ENCODE measurements around the gene F8. TPM values are rescaled to one million over a fixed set of nuclear protein-coding genes. Genes with fewer than 3 reads are reported as not detected.

F8 gene
- total RNA-seq, 5 donors from 2014 or later (not counting 1 experiment from before 2014, with no cell fraction given), result 1.3 to 3.5 (median 2.7) TPM

DNA sequence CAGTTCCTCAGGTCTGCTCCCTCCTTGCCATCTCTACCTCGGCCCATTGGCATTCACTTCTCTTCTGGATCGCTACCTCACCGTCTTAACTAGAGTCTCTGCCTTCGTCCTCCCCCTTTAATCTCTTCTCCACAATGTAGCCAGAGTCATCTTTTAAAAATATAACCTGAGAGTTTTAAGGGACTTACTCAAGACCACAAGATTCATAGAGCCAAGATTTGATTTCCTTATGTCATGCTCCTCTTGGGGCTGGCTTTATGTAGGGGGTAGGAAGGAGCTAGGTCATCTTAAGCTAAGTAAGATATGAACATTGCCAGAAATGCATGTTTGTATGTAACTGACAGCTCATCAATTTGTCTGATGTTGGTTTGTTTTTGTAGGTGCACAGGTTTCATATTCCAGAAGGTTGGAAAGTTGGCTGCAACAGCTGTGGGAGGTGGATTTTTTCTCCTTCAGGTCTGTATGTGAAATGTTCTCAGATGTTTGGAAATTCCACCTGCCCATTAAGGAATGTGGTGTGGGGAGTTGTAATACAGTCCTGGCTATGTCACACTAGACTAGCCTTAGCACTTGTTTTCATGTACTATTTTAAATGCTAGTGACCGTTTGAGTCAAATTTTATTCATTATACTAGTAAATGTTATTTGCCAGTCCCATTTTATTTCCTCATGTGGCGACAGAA is 23.7 kb upstream of the F8 start:
- peaks cover 23 to 40% (median 35%) of the 10 kb centered on the region in 3 donors for H3K4me1 Mint-ChIP-seq
- H3K27me3 Mint-ChIP-seq, result peaks cover 0 to 11% of the 10 kb centered on the region in 2 donors
- 100% methylated on average over 2 of the region's 6 CpGs for WGBS (ENCODE audit: insufficient coverage)
- ChIA-PET POLR2A (no interaction called here), CTCF (interaction anchor here in 1 of 2 donors (1.0 kb wide), 1 partner anchor 11 kb away, joined by 3 read pairs; no protein-coding TSS in a partner anchor)
- Histone ChIP-seq H3K27ac (ENCODE audit: low read length) (no peak overlapping the region), H3K27me3 (replicated peaks in 1 of 2; ENCODE audit: control insufficient read depth in 2 of 2, extremely low read depth in 1 of 2, insufficient read depth in 2 of 2, low read length in 1 of 2) (no peaks in the 10 kb centered on the region), H3K4me3 (ENCODE audit: control insufficient read depth in 1 of 2, extremely low read depth in 1 of 2, low read length in 1 of 2) (no peak overlapping the region), H3K4me1 (ENCODE audit: control insufficient read depth in 1 of 2, extremely low read depth in 1 of 2, insufficient read depth in 2 of 2, low read length in 2 of 2) (peaks cover 0 to 2% of the 10 kb centered on the region in 2 experiments), H3K9me3 (no peaks in the 10 kb centered on the region), H3K36me3 (ENCODE audit: control insufficient read depth in 2 of 2, extremely low read depth in 1 of 2, insufficient read depth in 1 of 2, low read length in 1 of 2) (peaks cover 0 to 15% of the 10 kb centered on the region in 2 donors)
- ATAC-seq (replicated peaks in 1 of 4) (no peak), DNase-seq (no peak)
- no peaks in the 10 kb centered on the region for H3K9me3 Mint-ChIP-seq
- H3K27ac Mint-ChIP-seq, result peak overlapping the region in 1 of 2 donors; percentile 46
- peaks cover 22% of the 10 kb centered on the region for H3K36me3 Mint-ChIP-seq
- H3K4me3 Mint-ChIP-seq, result no peak overlapping the region

DNA sequence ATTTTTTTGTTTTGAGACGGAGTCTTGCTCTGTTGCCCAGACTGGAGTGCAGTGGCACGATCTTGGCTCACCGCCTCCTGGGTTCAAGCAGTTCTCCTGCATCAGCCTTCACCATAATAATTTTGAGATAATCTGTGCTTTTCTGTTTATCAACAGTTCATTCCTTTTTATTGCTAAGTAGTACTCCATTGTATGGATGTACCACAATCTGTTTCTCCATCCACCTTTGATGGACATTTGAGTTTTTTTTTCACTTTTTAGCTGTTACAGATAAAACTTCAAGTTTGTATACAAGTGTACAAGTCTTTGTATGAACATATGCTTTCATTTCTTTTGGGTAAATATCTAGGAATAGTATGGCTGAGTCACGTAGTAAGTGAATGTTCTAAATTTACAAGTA is 13.2 kb upstream of the F8 start:
- no peak overlapping the region for H3K4me3 ChIP-seq (ENCODE audit: control insufficient read depth in 1 of 2, extremely low read depth in 1 of 2, low read length in 1 of 2)
- no peak overlapping the region for H3K27ac ChIP-seq (ENCODE audit: low read length)
- no peaks in the 10 kb centered on the region for H3K4me1 ChIP-seq (ENCODE audit: control insufficient read depth in 1 of 2, extremely low read depth in 1 of 2, insufficient read depth in 2 of 2, low read length in 2 of 2)
- CTCF ChIA-PET, result no interaction called here
- no peak for DNase-seq
- WGBS (ENCODE audit: insufficient coverage), result no CpG with 5 or more reads among the region's 4 CpGs
- Mint-ChIP-seq H3K4me3 (no peak overlapping the region), H3K27me3 (peaks cover 0 to 4% of the 10 kb centered on the region in 2 donors), H3K9me3 (peaks cover 0 to 4% (median 4%) of the 10 kb centered on the region in 3 donors), H3K27ac (no peak overlapping the region), H3K4me1 (peaks cover 6 to 38% (median 34%) of the 10 kb centered on the region in 3 donors), H3K36me3 (peaks cover 42% of the 10 kb centered on the region)
- H3K9me3 ChIP-seq, result peaks cover 3% of the 10 kb centered on the region
- POLR2A ChIA-PET, result no interaction called here
- peaks cover 0 to 18% of the 10 kb centered on the region in 2 donors for H3K36me3 ChIP-seq (ENCODE audit: control insufficient read depth in 2 of 2, extremely low read depth in 1 of 2, insufficient read depth in 1 of 2, low read length in 1 of 2)
- H3K27me3 ChIP-seq (replicated peaks in 1 of 2; ENCODE audit: control insufficient read depth in 2 of 2, extremely low read depth in 1 of 2, insufficient read depth in 2 of 2, low read length in 1 of 2), result no peaks in the 10 kb centered on the region
- no peak for ATAC-seq (replicated peaks in 1 of 4)

DNA sequence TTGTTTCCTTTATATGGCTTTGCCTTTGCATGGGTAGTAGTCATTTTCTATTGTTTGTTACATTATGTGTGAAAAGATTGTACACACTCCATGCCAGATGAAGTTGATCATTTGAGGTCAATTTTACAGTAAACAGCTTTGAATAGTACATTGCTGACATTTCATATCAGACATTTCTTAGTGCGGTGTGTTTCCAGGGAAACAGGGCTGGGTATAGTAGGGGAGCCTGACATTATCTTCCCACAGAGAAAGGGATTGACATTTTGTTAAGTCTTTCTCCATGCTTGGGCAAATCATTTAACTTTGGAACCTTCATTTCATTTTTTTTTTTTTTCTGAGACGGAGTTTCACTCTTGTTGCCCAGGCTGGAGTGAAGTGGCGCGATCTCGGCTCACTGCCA is 9.1 kb upstream of the F8 start:
- H3K4me1 Mint-ChIP-seq, result peaks cover 23 to 34% (median 34%) of the 10 kb centered on the region in 3 donors
- Histone ChIP-seq H3K36me3 (ENCODE audit: control insufficient read depth in 2 of 2, extremely low read depth in 1 of 2, insufficient read depth in 1 of 2, low read length in 1 of 2) (peaks cover 0 to 16% of the 10 kb centered on the region in 2 donors), H3K4me1 (ENCODE audit: control insufficient read depth in 1 of 2, extremely low read depth in 1 of 2, insufficient read depth in 2 of 2, low read length in 2 of 2) (peaks cover 0 to 7% of the 10 kb centered on the region in 2 experiments), H3K27ac (ENCODE audit: low read length) (no peak overlapping the region), H3K4me3 (ENCODE audit: control insufficient read depth in 1 of 2, extremely low read depth in 1 of 2, low read length in 1 of 2) (no peak overlapping the region), H3K9me3 (peaks cover 3% of the 10 kb centered on the region), H3K27me3 (replicated peaks in 1 of 2; ENCODE audit: control insufficient read depth in 2 of 2, extremely low read depth in 1 of 2, insufficient read depth in 2 of 2, low read length in 1 of 2) (no peaks in the 10 kb centered on the region)
- WGBS (ENCODE audit: insufficient coverage), result no CpG with 5 or more reads among the region's 5 CpGs
- DNase-seq, result no peak
- no peak overlapping the region for H3K4me3 Mint-ChIP-seq
- CTCF ChIA-PET, result interaction anchor here in 1 of 2 donors (0.7 kb wide), 1 partner anchor 13 kb away, joined by 6 read pairs; no protein-coding TSS in a partner anchor
- peaks cover 20% of the 10 kb centered on the region for H3K36me3 Mint-ChIP-seq
- H3K9me3 Mint-ChIP-seq, result peaks cover 0 to 4% (median 4%) of the 10 kb centered on the region in 3 donors
- H3K27ac Mint-ChIP-seq, result no peak overlapping the region
- no peak for ATAC-seq (replicated peaks in 1 of 4)
- H3K27me3 Mint-ChIP-seq, result peaks cover 0 to 4% of the 10 kb centered on the region in 2 donors
- POLR2A ChIA-PET, result no interaction called here

DNA sequence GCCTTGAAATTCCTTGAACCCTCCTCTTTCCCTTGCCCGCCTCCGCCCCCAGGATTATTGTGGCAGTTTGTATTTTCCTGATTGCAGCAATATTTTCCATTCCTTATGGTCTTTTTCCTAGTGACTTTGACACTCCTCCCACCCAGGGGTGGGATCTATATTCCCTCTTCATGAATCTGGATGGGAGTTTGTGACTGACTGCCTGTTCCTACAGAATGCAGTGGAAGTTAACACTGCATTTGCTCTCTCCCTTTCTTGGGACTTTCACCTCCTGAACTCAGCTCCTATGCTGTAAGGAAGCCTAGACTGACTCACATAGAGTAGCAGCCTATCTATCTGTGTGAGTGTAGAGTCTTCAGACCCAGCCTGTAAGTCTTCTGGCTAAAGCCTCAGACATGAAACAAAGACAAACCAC is 6.4 kb upstream of the F8 start:
- H3K4me3 ChIP-seq (ENCODE audit: control insufficient read depth in 1 of 2, extremely low read depth in 1 of 2, low read length in 1 of 2), result no peak overlapping the region
- H3K27ac ChIP-seq (ENCODE audit: low read length), result no peak overlapping the region
- no peaks in the 10 kb centered on the region for H3K9me3 ChIP-seq
- DNase-seq (no peak), ATAC-seq (replicated peaks in 1 of 4) (no peak)
- H3K36me3 Mint-ChIP-seq, result no peaks in the 10 kb centered on the region
- no peaks in the 10 kb centered on the region for H3K9me3 Mint-ChIP-seq
- ChIA-PET POLR2A (no interaction called here), CTCF (no interaction called here)
- peak overlapping the region in 1 of 2 donors; percentile 36 for H3K27ac Mint-ChIP-seq
- H3K27me3 Mint-ChIP-seq, result peaks cover 0 to 10% of the 10 kb centered on the region in 2 donors
- WGBS (ENCODE audit: insufficient coverage), result no CpG with 5 or more reads among the region's 2 CpGs
- H3K27me3 ChIP-seq (replicated peaks in 1 of 2; ENCODE audit: control insufficient read depth in 2 of 2, extremely low read depth in 1 of 2, insufficient read depth in 2 of 2, low read length in 1 of 2), result no peaks in the 10 kb centered on the region
- peaks cover 23 to 31% (median 28%) of the 10 kb centered on the region in 3 donors for H3K4me1 Mint-ChIP-seq
- H3K4me3 Mint-ChIP-seq, result peak overlapping the region in 2 of 3 donors; percentile 12 to 58
- no peaks in the 10 kb centered on the region for H3K36me3 ChIP-seq (ENCODE audit: control insufficient read depth in 2 of 2, extremely low read depth in 1 of 2, insufficient read depth in 1 of 2, low read length in 1 of 2)
- H3K4me1 ChIP-seq (ENCODE audit: control insufficient read depth in 1 of 2, extremely low read depth in 1 of 2, insufficient read depth in 2 of 2, low read length in 2 of 2), result peaks cover 0 to 7% of the 10 kb centered on the region in 2 experiments

DNA sequence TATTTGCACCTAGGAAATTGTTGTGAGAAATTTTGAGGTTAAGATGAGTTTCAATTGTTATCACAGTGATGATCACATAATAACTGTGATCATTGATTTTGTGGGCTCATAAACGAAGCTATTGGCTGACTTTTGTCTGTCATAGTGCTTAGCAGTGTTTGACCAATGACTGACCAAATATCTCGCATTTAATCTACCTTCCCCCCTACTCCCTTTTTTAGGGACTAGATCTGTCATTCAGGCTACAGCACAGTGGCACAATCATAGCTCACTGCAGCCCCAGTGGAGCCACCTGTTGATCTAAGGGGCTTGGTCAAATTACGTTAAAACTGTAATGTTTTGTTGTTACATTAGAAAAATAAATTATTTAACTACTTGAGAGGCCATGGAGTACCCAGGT is 5.6 kb upstream of the F8 start:
- Histone ChIP-seq H3K36me3 (ENCODE audit: control insufficient read depth in 2 of 2, extremely low read depth in 1 of 2, insufficient read depth in 1 of 2, low read length in 1 of 2) (no peaks in the 10 kb centered on the region), H3K27ac (ENCODE audit: low read length) (peak overlapping the region; percentile 94), H3K27me3 (replicated peaks in 1 of 2; ENCODE audit: control insufficient read depth in 2 of 2, extremely low read depth in 1 of 2, insufficient read depth in 2 of 2, low read length in 1 of 2) (no peaks in the 10 kb centered on the region), H3K4me3 (ENCODE audit: control insufficient read depth in 1 of 2, extremely low read depth in 1 of 2, low read length in 1 of 2) (peak overlapping the region in 1 of 2 donors; percentile 79), H3K9me3 (no peaks in the 10 kb centered on the region), H3K4me1 (ENCODE audit: control insufficient read depth in 1 of 2, extremely low read depth in 1 of 2, insufficient read depth in 2 of 2, low read length in 2 of 2) (peaks cover 0 to 7% of the 10 kb centered on the region in 2 experiments)
- CTCF ChIA-PET, result interaction anchor here in 1 of 2 donors (1.0 kb wide), 1 partner anchor 29 kb away, joined by 4 read pairs; no protein-coding TSS in a partner anchor
- DNase-seq (no peak), ATAC-seq (replicated peaks in 1 of 4) (no peak)
- peaks cover 23 to 28% (median 27%) of the 10 kb centered on the region in 3 donors for H3K4me1 Mint-ChIP-seq
- peak overlapping the region; percentile 80 to 89 (median 84) for H3K4me3 Mint-ChIP-seq
- no peaks in the 10 kb centered on the region for H3K9me3 Mint-ChIP-seq
- no peaks in the 10 kb centered on the region for H3K36me3 Mint-ChIP-seq
- POLR2A ChIA-PET, result no interaction called here
- H3K27ac Mint-ChIP-seq, result peak overlapping the region; percentile 90 to 94
- peaks cover 0 to 14% of the 10 kb centered on the region in 2 donors for H3K27me3 Mint-ChIP-seq
- no CpG with 5 or more reads among the region's 3 CpGs for WGBS (ENCODE audit: insufficient coverage)

DNA sequence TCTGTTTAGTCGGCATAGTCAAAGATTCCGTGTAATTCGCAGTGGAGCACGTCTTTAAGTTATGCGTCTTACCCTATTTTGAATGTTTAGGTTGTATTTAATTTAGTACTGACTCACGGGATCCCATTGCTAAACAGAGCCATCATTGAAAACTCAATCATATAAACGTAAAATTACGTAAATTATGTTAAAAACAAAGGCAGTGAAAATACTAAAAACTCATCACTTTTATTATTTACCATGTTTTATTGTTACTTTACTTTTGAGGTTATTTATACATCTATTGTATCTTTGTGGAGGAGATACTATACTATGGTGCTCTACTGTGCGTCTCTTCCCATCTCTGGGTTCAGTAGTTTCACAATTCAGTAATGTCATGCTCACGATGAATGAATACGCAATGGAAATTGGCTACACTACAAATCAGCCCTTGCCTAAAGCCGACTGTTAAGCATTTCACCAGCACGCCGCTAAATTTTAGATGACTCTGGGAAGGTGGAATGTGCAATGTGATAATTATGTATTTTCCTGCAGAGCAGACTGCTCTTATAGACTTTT is 5.1 kb upstream of the F8 start:
- Histone ChIP-seq H3K27ac (ENCODE audit: low read length) (peak overlapping the region; percentile 94), H3K27me3 (replicated peaks in 1 of 2; ENCODE audit: control insufficient read depth in 2 of 2, extremely low read depth in 1 of 2, insufficient read depth in 2 of 2, low read length in 1 of 2) (no peaks in the 10 kb centered on the region), H3K9me3 (no peaks in the 10 kb centered on the region), H3K4me1 (ENCODE audit: control insufficient read depth in 1 of 2, extremely low read depth in 1 of 2, insufficient read depth in 2 of 2, low read length in 2 of 2) (peaks cover 0 to 7% of the 10 kb centered on the region in 2 experiments), H3K36me3 (ENCODE audit: control insufficient read depth in 2 of 2, extremely low read depth in 1 of 2, insufficient read depth in 1 of 2, low read length in 1 of 2) (no peaks in the 10 kb centered on the region), H3K4me3 (ENCODE audit: control insufficient read depth in 1 of 2, extremely low read depth in 1 of 2, low read length in 1 of 2) (peak overlapping the region; percentile 60 to 79)
- WGBS (ENCODE audit: insufficient coverage), result no CpG with 5 or more reads among the region's 14 CpGs
- ATAC-seq (replicated peaks in 1 of 4) (no peak), DNase-seq (peak in 4 of 35 experiments; percentile 2 to 41 (median 7))
- CTCF ChIA-PET, result interaction anchor here in 1 of 2 donors (0.8 to 1.4 kb wide), 5 partner anchors 21 to 42 kb away, joined by 3 to 10 read pairs (median 6); partner anchors contain the start of genes CMC4 and MTCP1
- POLR2A ChIA-PET, result no interaction called here
- H3K4me3 Mint-ChIP-seq, result peak overlapping the region; percentile 80 to 89 (median 84)
- peak overlapping the region; percentile 90 to 94 for H3K27ac Mint-ChIP-seq
- H3K27me3 Mint-ChIP-seq, result peaks cover 0 to 14% of the 10 kb centered on the region in 2 donors
- no peaks in the 10 kb centered on the region for H3K36me3 Mint-ChIP-seq
- H3K9me3 Mint-ChIP-seq, result no peaks in the 10 kb centered on the region
- peaks cover 23 to 28% (median 27%) of the 10 kb centered on the region in 3 donors for H3K4me1 Mint-ChIP-seq

Data from T-cell (primary cell).